ENCODE measurements around the gene POU2F1.

DNA sequence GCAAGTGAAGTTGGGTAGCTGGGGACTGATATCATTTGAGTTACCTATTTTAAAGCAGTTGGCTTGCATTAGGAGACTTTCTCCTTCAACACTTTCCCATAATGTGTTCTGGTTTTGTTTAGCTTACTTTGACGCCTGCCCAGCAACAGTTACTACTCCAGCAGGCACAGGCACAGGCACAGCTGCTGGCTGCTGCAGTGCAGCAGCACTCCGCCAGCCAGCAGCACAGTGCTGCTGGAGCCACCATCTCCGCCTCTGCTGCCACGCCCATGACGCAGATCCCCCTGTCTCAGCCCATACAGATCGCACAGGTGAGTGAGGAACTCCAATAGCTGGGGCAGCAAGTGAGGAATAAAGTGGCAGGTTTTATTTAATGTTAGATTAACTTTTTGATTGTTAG, 153.3 kb downstream of the POU2F1 start:
- TF ChIP-seq, protein P1, sequence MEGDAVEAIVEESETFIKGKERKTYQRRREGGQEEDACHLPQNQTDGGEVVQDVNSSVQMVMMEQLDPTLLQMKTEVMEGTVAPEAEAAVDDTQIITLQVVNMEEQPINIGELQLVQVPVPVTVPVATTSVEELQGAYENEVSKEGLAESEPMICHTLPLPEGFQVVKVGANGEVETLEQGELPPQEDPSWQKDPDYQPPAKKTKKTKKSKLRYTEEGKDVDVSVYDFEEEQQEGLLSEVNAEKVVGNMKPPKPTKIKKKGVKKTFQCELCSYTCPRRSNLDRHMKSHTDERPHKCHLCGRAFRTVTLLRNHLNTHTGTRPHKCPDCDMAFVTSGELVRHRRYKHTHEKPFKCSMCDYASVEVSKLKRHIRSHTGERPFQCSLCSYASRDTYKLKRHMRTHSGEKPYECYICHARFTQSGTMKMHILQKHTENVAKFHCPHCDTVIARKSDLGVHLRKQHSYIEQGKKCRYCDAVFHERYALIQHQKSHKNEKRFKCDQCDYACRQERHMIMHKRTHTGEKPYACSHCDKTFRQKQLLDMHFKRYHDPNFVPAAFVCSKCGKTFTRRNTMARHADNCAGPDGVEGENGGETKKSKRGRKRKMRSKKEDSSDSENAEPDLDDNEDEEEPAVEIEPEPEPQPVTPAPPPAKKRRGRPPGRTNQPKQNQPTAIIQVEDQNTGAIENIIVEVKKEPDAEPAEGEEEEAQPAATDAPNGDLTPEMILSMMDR (IDR thresholded peaks at IDR 0.05), result no peak
- no peak for TF ChIP-seq POLR2A (IDR thresholded peaks at IDR 0.05)

Measured in thyroid gland (tissue), 4 donors.